ENCODE data around the gene RBCK1. TPM values are rescaled to one million over a fixed set of nuclear protein-coding genes. Genes with fewer than 3 reads are reported as not detected.

RBCK1 gene
- total RNA-seq, 1 experiment from 2014 or later = 46.8 TPM

DNA sequence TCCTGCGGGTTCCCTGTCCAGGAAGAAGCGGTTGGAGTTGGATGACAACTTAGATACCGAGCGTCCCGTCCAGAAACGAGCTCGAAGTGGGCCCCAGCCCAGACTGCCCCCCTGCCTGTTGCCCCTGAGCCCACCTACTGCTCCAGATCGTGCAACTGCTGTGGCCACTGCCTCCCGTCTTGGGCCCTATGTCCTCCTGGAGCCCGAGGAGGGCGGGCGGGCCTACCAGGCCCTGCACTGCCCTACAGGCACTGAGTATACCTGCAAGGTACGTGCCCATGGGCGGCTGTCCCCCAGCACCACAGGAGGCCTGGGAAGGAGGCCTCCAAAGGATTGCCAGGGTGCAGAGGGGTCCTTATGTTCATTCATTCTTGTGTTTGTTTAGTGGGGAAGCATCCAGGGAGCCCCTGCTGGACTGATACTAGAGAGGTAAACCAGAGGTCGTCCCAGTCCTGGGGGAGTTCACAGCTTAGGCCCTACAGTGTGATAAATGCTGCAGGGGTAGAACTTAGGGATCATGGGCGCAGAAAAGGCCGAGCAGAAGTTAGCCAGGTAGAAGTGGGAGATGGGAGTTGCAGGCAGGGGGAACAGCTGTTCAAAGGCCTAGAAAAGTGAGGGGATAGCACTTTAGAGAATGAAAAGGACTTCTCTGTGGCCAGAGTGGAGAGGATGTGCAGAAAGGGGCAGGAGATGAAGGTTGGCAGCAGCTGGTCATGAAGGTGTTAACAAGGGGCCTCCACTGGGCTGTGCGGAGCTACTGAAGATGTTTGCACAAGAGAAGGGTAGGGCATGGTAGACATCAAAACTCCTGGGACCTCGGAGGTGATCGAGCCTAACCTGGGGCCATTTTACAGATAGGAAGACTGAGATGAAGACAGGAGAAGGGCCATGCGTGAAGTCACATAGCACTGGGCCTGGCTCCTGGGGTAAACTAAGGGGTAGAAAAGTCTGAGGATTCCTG lies 19.8 kb upstream of the RBCK1 start:
- no peak overlapping the region for H2AFZ ChIP-seq (ENCODE audit: low read length)
- no peak overlapping the region for H2BK12ac ChIP-seq (ENCODE audit: insufficient read length, low read depth, low read length)
- H3K18ac ChIP-seq (ENCODE audit: insufficient read length, low read depth, low read length) = no peak overlapping the region
- no peaks in the 10 kb centered on the region for H3K27me3 ChIP-seq (ENCODE audit: insufficient read depth, low read length)
- no peak overlapping the region for H3T11ph ChIP-seq (ENCODE audit: low read length)
- no peak overlapping the region for H4K5ac ChIP-seq (ENCODE audit: insufficient read length, low read depth, low read length)
- Mint-ChIP-seq H3K4me1 (peaks cover 0 to 3% of the 10 kb centered on the region in 2 experiments; a peak in 1 of 4 replicates), H3K9me3 (no peaks in the 10 kb centered on the region), H3K27me3 (ENCODE audit: low read depth) (no peaks in the 10 kb centered on the region), H3K27ac (peak overlapping the region in 1 of 3 experiments; percentile 69; a peak in 2 of 7 replicates), H3K36me3 (ENCODE audit: insufficient read depth in 1 of 3, low read depth in 3 of 3) (peaks cover 6 to 51% (median 28%) of the 10 kb centered on the region in 3 experiments; a peak in 6 of 7 replicates), H3K4me3 (no peak overlapping the region)
- H4K20me1 ChIP-seq (ENCODE audit: control insufficient read depth, insufficient read depth, insufficient read length) = no peaks in the 10 kb centered on the region
- no peak overlapping the region for H3K4me2 ChIP-seq (ENCODE audit: insufficient read depth, insufficient read length, low read length)
- peaks cover 2% of the 10 kb centered on the region; the same call in 1 of the 2 replicates for H3K79me2 ChIP-seq (ENCODE audit: insufficient read depth, low read length)
- H3K23me2 ChIP-seq (ENCODE audit: insufficient read length, low read depth, low read length, poor library complexity, severe bottlenecking) = no peaks in the 10 kb centered on the region
- no peak overlapping the region for H2BK5ac ChIP-seq (ENCODE audit: insufficient read length, low read length)
- H2AK5ac ChIP-seq (ENCODE audit: insufficient read length, low read length) = no peak overlapping the region
- H4K91ac ChIP-seq (ENCODE audit: insufficient read length, low read depth, low read length) = no peak overlapping the region
- no peaks in the 10 kb centered on the region for H3K9me3 ChIP-seq (ENCODE audit: control insufficient read depth, low read depth, low read length)
- TF ChIP-seq, protein P1, sequence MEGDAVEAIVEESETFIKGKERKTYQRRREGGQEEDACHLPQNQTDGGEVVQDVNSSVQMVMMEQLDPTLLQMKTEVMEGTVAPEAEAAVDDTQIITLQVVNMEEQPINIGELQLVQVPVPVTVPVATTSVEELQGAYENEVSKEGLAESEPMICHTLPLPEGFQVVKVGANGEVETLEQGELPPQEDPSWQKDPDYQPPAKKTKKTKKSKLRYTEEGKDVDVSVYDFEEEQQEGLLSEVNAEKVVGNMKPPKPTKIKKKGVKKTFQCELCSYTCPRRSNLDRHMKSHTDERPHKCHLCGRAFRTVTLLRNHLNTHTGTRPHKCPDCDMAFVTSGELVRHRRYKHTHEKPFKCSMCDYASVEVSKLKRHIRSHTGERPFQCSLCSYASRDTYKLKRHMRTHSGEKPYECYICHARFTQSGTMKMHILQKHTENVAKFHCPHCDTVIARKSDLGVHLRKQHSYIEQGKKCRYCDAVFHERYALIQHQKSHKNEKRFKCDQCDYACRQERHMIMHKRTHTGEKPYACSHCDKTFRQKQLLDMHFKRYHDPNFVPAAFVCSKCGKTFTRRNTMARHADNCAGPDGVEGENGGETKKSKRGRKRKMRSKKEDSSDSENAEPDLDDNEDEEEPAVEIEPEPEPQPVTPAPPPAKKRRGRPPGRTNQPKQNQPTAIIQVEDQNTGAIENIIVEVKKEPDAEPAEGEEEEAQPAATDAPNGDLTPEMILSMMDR (conservative IDR thresholded peaks at IDR 0.05) = no peak
- no peak overlapping the region for H3K9ac ChIP-seq (ENCODE audit: extremely low read depth, insufficient read length, low read length)
- H2BK120ac ChIP-seq (ENCODE audit: low read depth, low read length, poor library complexity, severe bottlenecking) = no peak overlapping the region
- DNase-seq = no peak
- H3K56ac ChIP-seq (ENCODE audit: insufficient read length, low read depth, low read length) = no peak overlapping the region
- H4K8ac ChIP-seq (replicated peaks; ENCODE audit: insufficient read length, low read depth, low read length) = no peak overlapping the region
- no peak overlapping the region for H3K14ac ChIP-seq (ENCODE audit: insufficient read depth, low read length)
- H3K23ac ChIP-seq (ENCODE audit: insufficient read length, low read depth, low read length) = no peak overlapping the region
- H3K4ac ChIP-seq (ENCODE audit: low read depth, low read length) = no peak overlapping the region; the same call in 1 of the 2 replicates
- H3K4me1 ChIP-seq (ENCODE audit: insufficient read depth, low read length) = no peaks in the 10 kb centered on the region
- H3K27ac ChIP-seq (ENCODE audit: insufficient read length, low read depth, low read length) = no peak overlapping the region
- H2BK20ac ChIP-seq (ENCODE audit: low read depth, low read length, poor library complexity, severe bottlenecking) = no peak overlapping the region
- no CpG with 5 or more reads among the region's 21 CpGs for WGBS (ENCODE audit: extremely low coverage, insufficient read length, low lambda C conversion rate)
- no peak overlapping the region for H2BK15ac ChIP-seq (ENCODE audit: low read depth, low read length)
- H3K79me1 ChIP-seq (ENCODE audit: insufficient read depth, low read depth, low read length, poor library complexity, severe bottlenecking) = no peaks in the 10 kb centered on the region

Measured in H9 (cell line).